Omental fat pad (tissue), 4 donors: ENCODE measurements around the gene P2RY2. TPM values are rescaled to one million over a fixed set of nuclear protein-coding genes. Genes with fewer than 3 reads are reported as not detected.

Experiments used
- ATAC-seq: fragments of 150-250 bp; one replicate; pipeline ENCODE4 v1.9.1; 2016; ENCODE audit warnings: mild to moderate bottlenecking, moderate library complexity; ENCODE audit not compliant: low FRiP score
- DNase-seq: peaks from one replicate; pipeline ENCODE4 v3.0.0-alpha.2; 2019; ENCODE audit warnings: low spot score
- total RNA-seq, 4 donors: library from RNA; depleted of rRNA; stranded (reverse); fragments of >200 nt; gene quantifications; one replicate each; pipeline ENCODE4 v1.1.0, GENCODE V29; 2016
- TF ChIP-seq, protein P1 (sequence below), 3 donors: fragments of 450-650 bp; IDR thresholded peaks; one replicate each; pipeline ENCODE4 v1.5.1; 2016 to 2017; ENCODE audit warnings: antibody characterized with exemption in 3 of 3, mild to moderate bottlenecking in 3 of 3, moderate library complexity in 2 of 3

P2RY2 gene
- total RNA-seq, 4 donors from 2014 or later = 0.47 to 1.1 (median 0.64) TPM

DNA sequence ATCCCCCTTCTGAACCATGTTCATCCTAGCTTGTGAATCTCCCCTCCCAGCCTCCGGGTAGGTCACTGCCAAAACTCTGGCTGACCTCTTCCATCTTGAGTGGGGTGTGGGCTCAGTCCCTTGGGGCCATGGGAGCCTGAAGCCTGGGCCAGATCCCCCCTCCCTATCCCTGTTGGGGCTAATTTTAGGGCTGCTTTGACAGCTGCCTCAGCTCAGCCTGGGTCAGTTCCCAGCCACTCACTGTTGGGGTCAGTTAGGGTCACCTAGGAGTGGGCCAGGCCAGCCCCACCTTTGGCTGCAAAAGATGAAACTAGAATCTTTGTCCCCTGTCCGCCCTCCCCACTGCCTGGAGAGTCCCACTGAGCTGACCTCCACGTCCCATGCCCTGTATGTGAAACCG is 29.8 kb upstream of the P2RY2 start:
- ATAC-seq (no peak), DNase-seq (no peak)
- TF ChIP-seq, protein P1, sequence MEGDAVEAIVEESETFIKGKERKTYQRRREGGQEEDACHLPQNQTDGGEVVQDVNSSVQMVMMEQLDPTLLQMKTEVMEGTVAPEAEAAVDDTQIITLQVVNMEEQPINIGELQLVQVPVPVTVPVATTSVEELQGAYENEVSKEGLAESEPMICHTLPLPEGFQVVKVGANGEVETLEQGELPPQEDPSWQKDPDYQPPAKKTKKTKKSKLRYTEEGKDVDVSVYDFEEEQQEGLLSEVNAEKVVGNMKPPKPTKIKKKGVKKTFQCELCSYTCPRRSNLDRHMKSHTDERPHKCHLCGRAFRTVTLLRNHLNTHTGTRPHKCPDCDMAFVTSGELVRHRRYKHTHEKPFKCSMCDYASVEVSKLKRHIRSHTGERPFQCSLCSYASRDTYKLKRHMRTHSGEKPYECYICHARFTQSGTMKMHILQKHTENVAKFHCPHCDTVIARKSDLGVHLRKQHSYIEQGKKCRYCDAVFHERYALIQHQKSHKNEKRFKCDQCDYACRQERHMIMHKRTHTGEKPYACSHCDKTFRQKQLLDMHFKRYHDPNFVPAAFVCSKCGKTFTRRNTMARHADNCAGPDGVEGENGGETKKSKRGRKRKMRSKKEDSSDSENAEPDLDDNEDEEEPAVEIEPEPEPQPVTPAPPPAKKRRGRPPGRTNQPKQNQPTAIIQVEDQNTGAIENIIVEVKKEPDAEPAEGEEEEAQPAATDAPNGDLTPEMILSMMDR (IDR thresholded peaks at IDR 0.05) = no peak

DNA sequence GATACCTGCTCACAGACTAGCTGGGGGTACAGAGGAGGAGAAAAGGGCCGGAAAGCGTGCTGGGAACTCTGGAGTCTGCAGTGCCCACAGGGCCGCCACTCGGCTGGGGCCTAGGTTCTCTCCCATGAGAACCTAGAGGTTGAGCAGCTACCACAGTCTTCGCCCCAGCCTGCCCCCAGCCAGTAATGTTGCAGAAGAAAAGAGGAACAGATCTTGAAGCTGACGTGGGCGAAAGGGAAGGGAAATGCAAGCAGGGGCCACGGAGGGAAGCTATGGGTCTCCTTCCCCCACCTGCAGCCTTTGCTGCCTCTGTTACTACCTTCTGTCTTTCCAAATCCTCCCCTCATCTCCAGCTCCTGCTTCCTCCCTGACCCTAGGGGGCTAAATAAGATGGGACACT is 28.8 kb upstream of the P2RY2 start:
- ATAC-seq (no peak), DNase-seq (no peak)
- TF ChIP-seq, protein P1 (IDR thresholded peaks at IDR 0.05) = no peak

DNA sequence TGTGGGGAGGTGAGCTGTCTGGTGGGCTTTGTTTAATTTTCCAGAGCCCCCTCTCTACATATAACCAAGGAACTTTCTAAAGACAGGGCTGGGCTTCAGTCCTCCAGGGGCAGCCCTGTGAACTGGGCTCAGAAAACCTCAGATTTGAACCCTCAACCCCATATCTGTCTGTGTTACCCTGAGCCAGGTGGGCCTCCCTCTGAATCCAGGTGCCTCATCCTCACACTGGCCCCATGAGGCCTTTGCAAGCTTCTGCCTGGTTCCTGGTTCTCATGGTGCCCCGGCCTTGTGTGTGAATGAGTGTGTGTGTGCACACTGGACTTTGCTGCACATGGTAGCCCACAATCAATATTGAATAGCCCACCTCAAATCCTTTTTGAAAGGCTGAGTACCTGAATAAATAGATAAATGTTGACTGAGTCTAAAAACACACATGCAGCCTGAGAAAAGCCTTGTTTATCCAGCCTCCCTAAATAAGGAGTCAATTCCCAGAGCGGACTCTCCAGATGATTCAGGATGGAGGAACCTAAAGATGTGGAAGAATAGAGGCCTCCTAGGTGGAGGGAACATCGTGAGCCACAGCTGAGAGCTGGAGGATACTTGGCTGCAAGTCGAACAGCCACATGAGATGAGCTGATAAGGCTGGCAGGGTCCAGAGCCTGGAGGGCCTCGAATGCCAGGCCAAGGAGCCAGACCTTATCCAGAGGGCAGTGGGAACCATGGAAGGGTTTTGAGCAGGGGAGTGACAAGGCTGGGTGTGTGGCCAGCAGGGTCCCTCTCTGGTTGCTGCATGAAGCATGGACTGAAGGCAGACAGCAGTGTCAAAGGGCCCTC is 28.1 kb upstream of the P2RY2 start:
- TF ChIP-seq, protein P1 (IDR thresholded peaks at IDR 0.05) = no peak
- ATAC-seq (no peak), DNase-seq (no peak)

DNA sequence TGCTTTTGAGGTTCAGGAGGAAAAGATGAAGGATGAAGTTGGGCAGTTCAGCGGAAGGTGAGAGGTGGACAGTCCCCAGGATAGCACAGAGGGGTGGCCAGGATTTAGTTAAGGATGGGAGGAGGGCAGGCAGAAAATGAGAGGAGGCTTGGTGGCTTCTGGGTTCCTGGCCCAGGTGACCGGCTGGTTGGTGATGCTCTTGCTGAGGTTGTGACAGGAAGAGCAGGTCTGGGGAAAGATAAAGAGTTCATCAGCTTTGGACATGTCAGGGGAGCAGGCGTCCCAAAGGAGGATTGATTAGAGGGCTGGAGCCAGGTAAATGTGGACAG is 27.6 kb upstream of the P2RY2 start:
- no peak for DNase-seq
- no peak for ATAC-seq
- TF ChIP-seq, protein P1 (IDR thresholded peaks at IDR 0.05) = no peak

DNA sequence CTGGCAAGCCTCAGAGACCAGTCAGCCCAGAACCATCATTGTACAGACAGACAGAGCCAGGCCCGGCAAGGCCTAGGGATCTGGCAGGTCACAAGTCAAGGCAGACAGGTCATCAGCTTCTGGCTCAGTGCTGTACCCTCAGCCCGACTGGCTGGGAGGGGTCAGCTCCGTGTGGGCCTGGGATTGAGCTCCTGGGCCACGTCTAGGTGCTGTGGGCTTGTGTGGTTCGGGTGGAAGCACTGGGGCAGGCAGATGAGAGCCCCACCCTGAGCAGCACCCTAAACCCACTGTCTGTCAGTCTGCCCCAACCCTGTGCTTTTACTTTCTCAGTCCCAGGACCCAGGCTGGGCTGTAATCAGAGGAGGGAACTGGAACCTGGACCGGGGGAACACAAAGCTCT is 26.9 kb upstream of the P2RY2 start:
- DNase-seq = no peak
- TF ChIP-seq, protein P1 (IDR thresholded peaks at IDR 0.05) = no peak
- ATAC-seq = no peak

DNA sequence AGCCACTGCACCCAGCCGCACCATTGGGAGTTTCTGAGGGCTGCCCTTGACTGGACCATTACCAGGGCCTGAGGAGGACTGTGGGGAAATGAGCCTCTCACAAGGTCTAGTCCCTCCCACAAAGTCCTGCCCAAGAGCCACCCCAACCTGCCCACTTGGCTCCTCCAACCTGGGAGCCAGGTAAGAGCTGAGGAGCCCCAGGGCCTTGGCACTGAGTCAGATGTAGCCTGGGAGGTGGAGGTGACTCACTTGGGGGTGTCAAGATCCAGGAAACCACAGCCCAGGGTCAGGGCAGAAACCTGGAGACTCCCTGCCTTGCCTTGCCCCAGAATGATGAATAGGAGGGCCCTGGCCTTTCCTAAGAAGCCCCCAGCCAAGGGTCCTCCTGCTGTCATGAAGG is 25.8 kb upstream of the P2RY2 start:
- ATAC-seq (no peak), DNase-seq (no peak)
- TF ChIP-seq, protein P1 (IDR thresholded peaks at IDR 0.05) = no peak
